Measurements from ENCODE around the gene DPP10. TPM values are rescaled to one million over a fixed set of nuclear protein-coding genes. Genes with fewer than 3 reads are reported as not detected.

Gene DPP10
- total and polyA plus RNA-seq, 10 donors, result 0.02 TPM; not detected in 9

- WGBS, 5 donors, result 61 to 82% (median 72%) methylated on average over 3 of the region's 3 CpGs
Measured at GRCh38 chr2:114534116-114535084, 92.0 kb downstream of the DPP10 start.

DNA sequence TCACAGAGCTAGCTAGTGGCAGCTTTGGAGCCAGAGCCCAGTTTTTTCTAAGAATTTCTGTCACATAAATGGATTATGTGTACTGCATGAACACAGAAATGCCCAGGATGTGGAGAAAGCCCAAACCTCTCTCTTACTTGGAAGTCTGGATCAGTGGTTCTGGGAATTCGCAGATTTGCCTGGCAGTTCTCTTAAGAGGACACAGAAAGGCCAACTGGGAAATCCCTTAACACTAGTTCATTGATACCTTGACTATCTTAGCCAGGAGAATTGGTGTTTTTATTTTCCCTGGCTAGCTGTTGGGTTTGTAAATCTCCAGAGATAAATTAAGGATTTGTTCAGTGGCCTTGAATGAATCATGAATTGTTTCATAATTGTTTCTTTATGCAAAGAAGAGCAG, 95.3 kb downstream of the DPP10 start:
- no peak overlapping the region for H3K4me3 ChIP-seq
- H3K4me1 ChIP-seq, result no peaks in the 10 kb centered on the region
- no peaks in the 10 kb centered on the region for H3K36me3 ChIP-seq
- intact Hi-C loops (cut with DNase I; ENCODE audit: low total_unique reads), result no loop called here
- H3K27me3 ChIP-seq (replicated peaks in 1 of 7), result no peaks in the 10 kb centered on the region
- no peak for DNase-seq
- H3K27ac ChIP-seq, result no peak overlapping the region
- TF ChIP-seq POLR2A (IDR thresholded peaks at IDR 0.05) (no peak), POLR2AphosphoS5 (IDR thresholded peaks at IDR 0.05) (no peak)
- TF ChIP-seq, protein P1, sequence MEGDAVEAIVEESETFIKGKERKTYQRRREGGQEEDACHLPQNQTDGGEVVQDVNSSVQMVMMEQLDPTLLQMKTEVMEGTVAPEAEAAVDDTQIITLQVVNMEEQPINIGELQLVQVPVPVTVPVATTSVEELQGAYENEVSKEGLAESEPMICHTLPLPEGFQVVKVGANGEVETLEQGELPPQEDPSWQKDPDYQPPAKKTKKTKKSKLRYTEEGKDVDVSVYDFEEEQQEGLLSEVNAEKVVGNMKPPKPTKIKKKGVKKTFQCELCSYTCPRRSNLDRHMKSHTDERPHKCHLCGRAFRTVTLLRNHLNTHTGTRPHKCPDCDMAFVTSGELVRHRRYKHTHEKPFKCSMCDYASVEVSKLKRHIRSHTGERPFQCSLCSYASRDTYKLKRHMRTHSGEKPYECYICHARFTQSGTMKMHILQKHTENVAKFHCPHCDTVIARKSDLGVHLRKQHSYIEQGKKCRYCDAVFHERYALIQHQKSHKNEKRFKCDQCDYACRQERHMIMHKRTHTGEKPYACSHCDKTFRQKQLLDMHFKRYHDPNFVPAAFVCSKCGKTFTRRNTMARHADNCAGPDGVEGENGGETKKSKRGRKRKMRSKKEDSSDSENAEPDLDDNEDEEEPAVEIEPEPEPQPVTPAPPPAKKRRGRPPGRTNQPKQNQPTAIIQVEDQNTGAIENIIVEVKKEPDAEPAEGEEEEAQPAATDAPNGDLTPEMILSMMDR (IDR thresholded peaks at IDR 0.05 in 8 of 11, conservative IDR thresholded peaks at IDR 0.05 in 3 of 11), result no peak
- WGBS, 5 donors, result 46 to 81% (median 70%) methylated on average over 1 of the region's 1 CpG
- H3K9me3 ChIP-seq, result no peaks in the 10 kb centered on the region

More at GRCh38 chr2:114534116-114535084, 92.0 kb downstream of the DPP10 start:
- no peak for DNase-seq
- TF ChIP-seq, protein P1 (IDR thresholded peaks at IDR 0.05 in 8 of 11, conservative IDR thresholded peaks at IDR 0.05 in 3 of 11), result no peak
- Histone ChIP-seq H3K9me3 (no peaks in the 10 kb centered on the region), H3K27me3 (replicated peaks in 1 of 7) (no peaks in the 10 kb centered on the region), H3K4me1 (no peaks in the 10 kb centered on the region), H3K4me3 (no peak overlapping the region), H3K36me3 (no peaks in the 10 kb centered on the region), H3K27ac (no peak overlapping the region)
- intact Hi-C loops (cut with DNase I; ENCODE audit: low total_unique reads), result no loop called here

GRCh38 chr2:114542695-114543094, 100.3 kb downstream of the DPP10 start:
- DNase-seq, result no peak
- no peaks in the 10 kb centered on the region for H3K9me3 ChIP-seq
- WGBS, 5 donors, result 27 to 53% (median 29%) methylated on average over 2 of the region's 2 CpGs
- H3K27me3 ChIP-seq (replicated peaks in 1 of 7), result peaks cover 0 to 4% (median 0%) of the 10 kb centered on the region in 7 donors
- H3K36me3 ChIP-seq, result no peaks in the 10 kb centered on the region
- intact Hi-C loops (cut with DNase I; ENCODE audit: low total_unique reads), result no loop called here
- no peak overlapping the region for H3K4me3 ChIP-seq
- no peak for TF ChIP-seq POLR2A (IDR thresholded peaks at IDR 0.05)
- TF ChIP-seq, protein P1 (IDR thresholded peaks at IDR 0.05 in 8 of 11, conservative IDR thresholded peaks at IDR 0.05 in 3 of 11), result no peak
- TF ChIP-seq POLR2AphosphoS5 (IDR thresholded peaks at IDR 0.05), result no peak
- H3K27ac ChIP-seq, result no peak overlapping the region
- no peaks in the 10 kb centered on the region for H3K4me1 ChIP-seq

GRCh38 chr2:114543236-114543766, 100.9 kb downstream of the DPP10 start:
- H3K27ac ChIP-seq, result no peak overlapping the region
- H3K9me3 ChIP-seq, result no peaks in the 10 kb centered on the region
- 3 to 11% (median 6%) methylated on average over 7 of the region's 7 CpGs for WGBS, 5 donors
- H3K36me3 ChIP-seq, result no peaks in the 10 kb centered on the region
- TF ChIP-seq, protein P1 (IDR thresholded peaks at IDR 0.05 in 8 of 11, conservative IDR thresholded peaks at IDR 0.05 in 3 of 11), result peak in 2 of 11 experiments; percentile 9 to 16
- TF ChIP-seq POLR2AphosphoS5 (IDR thresholded peaks at IDR 0.05), result no peak
- peaks cover 0 to 4% (median 0%) of the 10 kb centered on the region in 7 donors for H3K27me3 ChIP-seq (replicated peaks in 1 of 7)
- intact Hi-C loops (cut with DNase I; ENCODE audit: low total_unique reads), result no loop called here
- H3K4me3 ChIP-seq, result no peak overlapping the region
- DNase-seq, result no peak
- no peaks in the 10 kb centered on the region for H3K4me1 ChIP-seq
